HG03039 (cell line): ENCODE data around the gene MRPS18C.
"Not testable (repeated sequence)": the region's sequence is repeated elsewhere in the genome, so short reads cannot be mapped to it uniquely, and the experiment has no call there.

Experiments
- ATAC-seq: cut with Tn5 transposase; IDR thresholded peaks from one replicate; pipeline ENCODE4 v1.9.1; 2021; ENCODE audit warnings: mild to moderate bottlenecking, moderate library complexity; ENCODE audit not compliant: unreplicated experiment

MRPS18C gene

GRCh38 chr4:83496085-83496917 is 40.4 kb downstream of the MRPS18C start:
- ATAC-seq = not testable (repeated sequence)

- ATAC-seq = no peak
Observed at GRCh38 chr4:83498187-83498586, 42.3 kb downstream of the MRPS18C start.

GRCh38 chr4:83501671-83502070 is 45.8 kb downstream of the MRPS18C start:
- ATAC-seq = not testable (repeated sequence)

GRCh38 chr4:83503974-83504373 is 48.1 kb downstream of the MRPS18C start:
- no peak for ATAC-seq

- ATAC-seq = no peak
Observed at GRCh38 chr4:83504503-83504902, 48.6 kb downstream of the MRPS18C start.

- no peak for ATAC-seq
Observed at GRCh38 chr4:83504996-83505395, 49.1 kb downstream of the MRPS18C start.

GRCh38 chr4:83509156-83509585 is 53.3 kb downstream of the MRPS18C start:
- ATAC-seq = not testable (repeated sequence)

GRCh38 chr4:83510442-83510841 is 54.6 kb downstream of the MRPS18C start:
- no peak for ATAC-seq
